HG03521 (cell line): ENCODE results near the gene MS4A5.
A peak's percentile ranks its signal among the peaks of the same experiment; 100 is the strongest.

Experiments used
- ATAC-seq: cut with Tn5 transposase; IDR thresholded peaks from one replicate; pipeline ENCODE4 v1.9.1; 2021; ENCODE audit warnings: mild to moderate bottlenecking, moderate library complexity; ENCODE audit not compliant: unreplicated experiment

The MS4A5 gene

GRCh38 chr11:60477035-60477445 lies 47.7 kb downstream of the MS4A5 start:
- ATAC-seq = no peak

DNA sequence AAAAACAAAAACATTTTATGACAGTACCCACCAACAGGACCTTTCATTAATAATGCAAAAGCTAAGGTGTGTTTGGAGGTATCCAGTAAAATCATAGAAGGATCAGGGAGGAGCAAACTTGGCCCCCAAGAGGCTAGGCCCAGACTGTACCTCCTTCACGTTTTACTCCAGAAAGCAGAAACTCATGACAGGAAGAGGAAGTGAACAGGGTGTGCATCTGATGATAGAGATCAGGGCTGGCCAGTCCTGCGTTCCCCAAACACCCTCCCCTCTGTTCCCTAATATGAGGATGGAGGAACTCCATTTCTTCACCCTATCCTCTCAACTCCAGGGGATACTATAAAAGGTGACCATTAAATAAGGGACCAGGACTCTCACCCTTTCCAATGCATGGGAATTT lies 53.0 kb downstream of the MS4A5 start:
- ATAC-seq = no peak

- ATAC-seq = peak; percentile 97
These were observed 56.6 kb downstream of the MS4A5 start for GRCh38 chr11:60485987-60486386.

DNA sequence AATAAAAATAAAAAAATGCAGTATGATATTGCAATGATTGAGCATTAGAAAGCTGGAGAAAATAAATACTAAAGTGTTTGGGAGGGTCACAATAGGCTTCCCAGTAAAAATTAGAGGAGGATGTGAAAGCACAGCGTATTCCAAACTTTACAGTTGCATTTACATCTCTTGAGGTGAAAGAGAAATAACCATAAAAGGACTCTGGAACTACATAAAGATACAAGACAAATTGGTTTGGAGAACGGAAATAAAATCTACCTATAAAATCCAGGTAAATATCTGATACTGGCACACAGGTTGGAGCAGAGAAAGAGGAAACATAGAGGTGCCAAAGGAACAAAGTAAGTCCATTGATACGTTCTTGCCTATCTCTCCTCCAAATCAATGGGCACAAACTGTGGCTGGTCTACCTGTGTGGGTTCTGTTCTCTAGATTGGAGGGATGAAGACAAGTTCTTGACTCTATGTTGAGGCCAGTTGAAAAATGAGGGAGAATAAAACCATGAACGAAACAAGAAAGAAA lies 63.2 kb downstream of the MS4A5 start, which contains the start of gene MS4A12:
MS4A12 (plus strand) TSS at position 291 of the 522 bp plus-strand sequence. CDS start 4,541 bp downstream, outside the sequence.
- no peak for ATAC-seq

DNA sequence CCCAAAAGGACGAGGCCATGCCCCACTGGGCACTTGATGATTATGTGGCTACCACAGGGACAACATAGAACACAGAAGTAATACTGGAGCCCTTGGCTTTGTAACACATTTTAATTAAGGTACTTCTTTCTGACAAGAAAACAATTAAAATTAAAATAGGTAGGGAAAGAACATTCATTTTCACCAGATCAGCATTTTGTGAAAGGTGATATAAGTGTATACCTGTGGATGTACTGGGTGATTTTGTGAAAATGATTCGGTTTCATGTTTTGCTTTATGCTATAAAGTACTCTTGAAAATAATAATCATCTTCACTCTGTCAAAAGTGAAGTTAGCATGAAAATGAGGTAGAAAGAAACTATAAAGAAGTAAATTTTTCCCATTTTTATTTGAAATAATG lies 64.1 kb downstream of the MS4A5 start:
- no peak for ATAC-seq
